ENCODE results near the gene CCDC18. TPM values are rescaled to one million over a fixed set of nuclear protein-coding genes. Genes with fewer than 3 reads are reported as not detected.

CCDC18 gene
- total and polyA plus RNA-seq, 10 donors: 9.0 to 18.2 (median 11.2) TPM

- WGBS, 5 donors: 57 to 69% (median 64%) methylated on average over 3 of the region's 3 CpGs
- TF ChIP-seq POLR2AphosphoS5 (IDR thresholded peaks at IDR 0.05) (no peak), CTCF (IDR thresholded peaks at IDR 0.05 in 8 of 11, conservative IDR thresholded peaks at IDR 0.05 in 3 of 11) (no peak), POLR2A (IDR thresholded peaks at IDR 0.05) (no peak)
- Histone ChIP-seq H3K27me3 (replicated peaks in 1 of 7) (no peaks in the 10 kb centered on the region), H3K36me3 (peaks cover 0 to 84% (median 54%) of the 10 kb centered on the region in 6 donors), H3K4me3 (no peak overlapping the region), H3K27ac (no peak overlapping the region), H3K4me1 (no peaks in the 10 kb centered on the region), H3K9me3 (no peaks in the 10 kb centered on the region)
- no peak for DNase-seq
- intact Hi-C loops (cut with DNase I; ENCODE audit: low total_unique reads): no loop called here
Observed at GRCh38 chr1:93137604-93138292, 42.8 kb upstream of the CCDC18 start.

GRCh38 chr1:93140106-93140505 lies 40.4 kb upstream of the CCDC18 start:
- Histone ChIP-seq H3K27ac (no peak overlapping the region), H3K4me1 (no peaks in the 10 kb centered on the region), H3K4me3 (no peak overlapping the region), H3K9me3 (no peaks in the 10 kb centered on the region), H3K27me3 (replicated peaks in 1 of 7) (no peaks in the 10 kb centered on the region), H3K36me3 (peaks cover 0 to 62% (median 38%) of the 10 kb centered on the region in 6 donors)
- no peak for TF ChIP-seq POLR2A (IDR thresholded peaks at IDR 0.05)
- no peak for TF ChIP-seq CTCF (IDR thresholded peaks at IDR 0.05 in 8 of 11, conservative IDR thresholded peaks at IDR 0.05 in 3 of 11)
- no peak for TF ChIP-seq POLR2AphosphoS5 (IDR thresholded peaks at IDR 0.05)
- 77 to 94% (median 81%) methylated on average over 1 of the region's 1 CpG for WGBS, 5 donors
- intact Hi-C loops (cut with DNase I; ENCODE audit: low total_unique reads): no loop called here
- DNase-seq: no peak

- H3K4me3 ChIP-seq: no peak overlapping the region
- H3K4me1 ChIP-seq: no peaks in the 10 kb centered on the region
- H3K36me3 ChIP-seq: peaks cover 0 to 41% (median 18%) of the 10 kb centered on the region in 6 donors
- WGBS, 5 donors: 94 to 99% (median 98%) methylated on average over 2 of the region's 2 CpGs
- H3K27me3 ChIP-seq (replicated peaks in 1 of 7): no peaks in the 10 kb centered on the region
- H3K27ac ChIP-seq: no peak overlapping the region
- no peak for DNase-seq
- intact Hi-C loops (cut with DNase I; ENCODE audit: low total_unique reads): no loop called here
- TF ChIP-seq POLR2AphosphoS5 (IDR thresholded peaks at IDR 0.05): no peak
- no peak for TF ChIP-seq POLR2A (IDR thresholded peaks at IDR 0.05)
- no peak for TF ChIP-seq CTCF (IDR thresholded peaks at IDR 0.05 in 8 of 11, conservative IDR thresholded peaks at IDR 0.05 in 3 of 11)
- H3K9me3 ChIP-seq: no peaks in the 10 kb centered on the region
Observed at GRCh38 chr1:93142161-93142560, 38.4 kb upstream of the CCDC18 start.

- Histone ChIP-seq H3K36me3 (peaks cover 0 to 40% (median 11%) of the 10 kb centered on the region in 6 donors), H3K27ac (no peak overlapping the region), H3K4me1 (peaks cover 0 to 5% (median 0%) of the 10 kb centered on the region in 6 donors), H3K27me3 (replicated peaks in 1 of 7) (no peaks in the 10 kb centered on the region), H3K4me3 (no peak overlapping the region), H3K9me3 (no peaks in the 10 kb centered on the region)
- intact Hi-C loops (cut with DNase I; ENCODE audit: low total_unique reads): no loop called here
- no peak for DNase-seq
- TF ChIP-seq CTCF (IDR thresholded peaks at IDR 0.05 in 8 of 11, conservative IDR thresholded peaks at IDR 0.05 in 3 of 11) (no peak), POLR2A (IDR thresholded peaks at IDR 0.05) (no peak), POLR2AphosphoS5 (IDR thresholded peaks at IDR 0.05) (no peak)
- WGBS, 5 donors: 93 to 96% (median 94%) methylated on average over 1 of the region's 1 CpG
Observed at GRCh38 chr1:93143136-93143535, 37.4 kb upstream of the CCDC18 start.

Data from spleen (tissue), 11 donors.